ENCODE measurements around the gene GNB1. TPM values are rescaled to one million over a fixed set of nuclear protein-coding genes. Genes with fewer than 3 reads are reported as not detected.

The GNB1 gene
- total and polyA plus RNA-seq, 9 of the 15 experiments (the other 6 are each of a cell fraction or from before 2014, with no cell fraction given) = 34.3 to 388 (median 114) TPM

- TF ChIP-seq, protein P1, sequence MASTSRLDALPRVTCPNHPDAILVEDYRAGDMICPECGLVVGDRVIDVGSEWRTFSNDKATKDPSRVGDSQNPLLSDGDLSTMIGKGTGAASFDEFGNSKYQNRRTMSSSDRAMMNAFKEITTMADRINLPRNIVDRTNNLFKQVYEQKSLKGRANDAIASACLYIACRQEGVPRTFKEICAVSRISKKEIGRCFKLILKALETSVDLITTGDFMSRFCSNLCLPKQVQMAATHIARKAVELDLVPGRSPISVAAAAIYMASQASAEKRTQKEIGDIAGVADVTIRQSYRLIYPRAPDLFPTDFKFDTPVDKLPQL (IDR thresholded peaks at IDR 0.05; ENCODE audit: extremely low read depth, insufficient read length) = no peak
- TF ChIP-seq, protein P2, sequence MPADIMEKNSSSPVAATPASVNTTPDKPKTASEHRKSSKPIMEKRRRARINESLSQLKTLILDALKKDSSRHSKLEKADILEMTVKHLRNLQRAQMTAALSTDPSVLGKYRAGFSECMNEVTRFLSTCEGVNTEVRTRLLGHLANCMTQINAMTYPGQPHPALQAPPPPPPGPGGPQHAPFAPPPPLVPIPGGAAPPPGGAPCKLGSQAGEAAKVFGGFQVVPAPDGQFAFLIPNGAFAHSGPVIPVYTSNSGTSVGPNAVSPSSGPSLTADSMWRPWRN (IDR thresholded peaks at IDR 0.05; ENCODE audit: low read depth) = no peak
- TF ChIP-seq E2F8 (IDR thresholded peaks at IDR 0.05; ENCODE audit: low read depth, partially characterized antibody) = no peak
- no peak for TF ChIP-seq ARID1B (IDR thresholded peaks at IDR 0.05)
- no peak for TF ChIP-seq ZFP36 (IDR thresholded peaks at IDR 0.05; ENCODE audit: low read depth, low read length, partially characterized antibody)
- no peak for TF ChIP-seq ZC3H4 (CRISPR knock-in tag; IDR thresholded peaks at IDR 0.05; ENCODE audit: borderline replicate concordance)
- no peak for TF ChIP-seq PRPF4 (IDR thresholded peaks at IDR 0.05; ENCODE audit: insufficient read depth, low read depth, low read length, poor library complexity, severe bottlenecking)
- TF ChIP-seq SREBF1 (IDR thresholded peaks at IDR 0.05; ENCODE audit: borderline replicate concordance, low read depth, low read length) = no peak
- TF ChIP-seq ZNF274 (IDR thresholded peaks at IDR 0.05; ENCODE audit: borderline replicate concordance, low read depth, low read length) = no peak
- TF ChIP-seq RBFOX2 (IDR thresholded peaks at IDR 0.05; ENCODE audit: low read depth, low read length) = peak; percentile 71
- no peak for TF ChIP-seq SREBF2 (CRISPR knock-in tag; IDR thresholded peaks at IDR 0.05)
- TF ChIP-seq NR2C1 (IDR thresholded peaks at IDR 0.05) = 0 out of 2 replicates have a peak, but pooled peaks have one; percentile 16
- no peak for TF ChIP-seq NR2C1 (tag; IDR thresholded peaks at IDR 0.05)
- TF ChIP-seq, protein P3, sequence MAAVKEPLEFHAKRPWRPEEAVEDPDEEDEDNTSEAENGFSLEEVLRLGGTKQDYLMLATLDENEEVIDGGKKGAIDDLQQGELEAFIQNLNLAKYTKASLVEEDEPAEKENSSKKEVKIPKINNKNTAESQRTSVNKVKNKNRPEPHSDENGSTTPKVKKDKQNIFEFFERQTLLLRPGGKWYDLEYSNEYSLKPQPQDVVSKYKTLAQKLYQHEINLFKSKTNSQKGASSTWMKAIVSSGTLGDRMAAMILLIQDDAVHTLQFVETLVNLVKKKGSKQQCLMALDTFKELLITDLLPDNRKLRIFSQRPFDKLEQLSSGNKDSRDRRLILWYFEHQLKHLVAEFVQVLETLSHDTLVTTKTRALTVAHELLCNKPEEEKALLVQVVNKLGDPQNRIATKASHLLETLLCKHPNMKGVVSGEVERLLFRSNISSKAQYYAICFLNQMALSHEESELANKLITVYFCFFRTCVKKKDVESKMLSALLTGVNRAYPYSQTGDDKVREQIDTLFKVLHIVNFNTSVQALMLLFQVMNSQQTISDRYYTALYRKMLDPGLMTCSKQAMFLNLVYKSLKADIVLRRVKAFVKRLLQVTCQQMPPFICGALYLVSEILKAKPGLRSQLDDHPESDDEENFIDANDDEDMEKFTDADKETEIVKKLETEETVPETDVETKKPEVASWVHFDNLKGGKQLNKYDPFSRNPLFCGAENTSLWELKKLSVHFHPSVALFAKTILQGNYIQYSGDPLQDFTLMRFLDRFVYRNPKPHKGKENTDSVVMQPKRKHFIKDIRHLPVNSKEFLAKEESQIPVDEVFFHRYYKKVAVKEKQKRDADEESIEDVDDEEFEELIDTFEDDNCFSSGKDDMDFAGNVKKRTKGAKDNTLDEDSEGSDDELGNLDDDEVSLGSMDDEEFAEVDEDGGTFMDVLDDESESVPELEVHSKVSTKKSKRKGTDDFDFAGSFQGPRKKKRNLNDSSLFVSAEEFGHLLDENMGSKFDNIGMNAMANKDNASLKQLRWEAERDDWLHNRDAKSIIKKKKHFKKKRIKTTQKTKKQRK (IDR thresholded peaks at IDR 0.05; ENCODE audit: borderline replicate concordance, low read depth, low read length) = no peak
- TF ChIP-seq ZNF445 (CRISPR knock-in tag; IDR thresholded peaks at IDR 0.05; ENCODE audit: low read depth) = no peak
- no peak for TF ChIP-seq POLR2AphosphoS5 (IDR thresholded peaks at IDR 0.05; ENCODE audit: control insufficient read depth, insufficient read depth, low read depth, low read length)
- no peak for TF ChIP-seq BRCA1 (IDR thresholded peaks at IDR 0.05)
- TF ChIP-seq BRCA1 (CRISPR knock-in tag; IDR thresholded peaks at IDR 0.05) = no peak
- peak; percentile 60 for TF ChIP-seq SAP30 (IDR thresholded peaks at IDR 0.05; ENCODE audit: borderline replicate concordance, insufficient read depth, low read depth, low read length, poor library complexity, severe bottlenecking)
- no peak for TF ChIP-seq RBM15 (IDR thresholded peaks at IDR 0.05; ENCODE audit: insufficient read depth, low read length)
Measured at GRCh38 chr1:1782399-1783221, 108.3 kb downstream of the GNB1 start (continued).
